ENCODE results near the gene ISG20. TPM values are rescaled to one million over a fixed set of nuclear protein-coding genes. Genes with fewer than 3 reads are reported as not detected.

ISG20 gene
- total RNA-seq, 1 donor from 2014 or later, result 15.9 TPM

DNA sequence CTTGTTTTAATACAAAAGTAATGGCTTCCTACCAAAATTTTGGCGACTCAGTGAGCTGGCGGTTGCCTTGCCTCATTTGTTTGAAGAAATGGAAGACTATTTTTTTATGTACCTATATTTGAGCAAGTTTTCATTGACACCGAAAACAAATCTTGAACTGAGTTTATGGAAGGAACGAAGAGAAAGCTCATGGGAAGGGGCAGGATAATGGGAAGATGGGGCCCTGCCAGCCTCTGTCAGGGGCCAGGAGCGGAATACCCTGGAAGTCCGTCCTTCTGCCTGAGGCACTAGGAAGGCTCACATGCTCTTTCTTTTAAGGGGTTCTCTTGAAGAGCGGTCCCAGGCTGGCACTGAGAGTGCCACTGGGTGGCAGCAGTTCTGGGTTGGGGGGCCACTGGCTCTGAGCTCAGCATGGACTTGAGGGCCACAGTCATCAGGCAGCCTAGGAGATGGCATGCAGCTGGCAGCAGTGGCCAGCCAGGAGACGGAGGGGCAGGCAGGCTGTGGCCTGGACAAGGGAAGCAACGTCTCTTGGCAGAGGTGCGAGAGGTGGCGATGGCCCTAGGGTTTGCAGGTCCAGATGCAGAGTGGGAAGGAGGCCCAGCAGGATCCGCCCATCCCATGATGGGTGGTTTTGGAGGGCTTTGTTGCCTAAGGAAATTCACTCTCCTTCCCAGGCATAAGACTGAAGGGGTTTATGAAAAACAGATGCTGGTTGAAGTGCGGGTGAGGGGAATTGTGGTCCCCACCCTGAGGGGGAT is 41.6 kb downstream of the ISG20 start:
- no peak for FAIRE-seq
- no peaks in the 10 kb centered on the region for H3K27me3 ChIP-seq (ENCODE audit: insufficient read depth, low read length)
- no peaks in the 10 kb centered on the region for H4K20me1 ChIP-seq (ENCODE audit: insufficient read depth, low read length)
- no peak overlapping the region for H2AFZ ChIP-seq (ENCODE audit: low read depth, low read length)
- Mint-ChIP-seq H3K36me3 (ENCODE audit: low read depth, unreplicated experiment) (peaks cover 2% of the 10 kb centered on the region), H3K9me3 (ENCODE audit: unreplicated experiment) (no peaks in the 10 kb centered on the region), H3K4me3 (ENCODE audit: unreplicated experiment) (no peak overlapping the region), H3K27me3 (ENCODE audit: low read depth, unreplicated experiment) (peaks cover 19% of the 10 kb centered on the region), H3K27ac (ENCODE audit: unreplicated experiment) (no peak overlapping the region), H3K4me1 (ENCODE audit: low read depth, unreplicated experiment) (no peaks in the 10 kb centered on the region)
- H3K9ac ChIP-seq (ENCODE audit: low read length), result no peak overlapping the region
- H3K9me3 ChIP-seq (ENCODE audit: insufficient read depth, low read depth, low read length), result peaks cover 3% of the 10 kb centered on the region
- H3K27ac ChIP-seq (ENCODE audit: low read depth, low read length), result no peak overlapping the region
- no peak for DNase-seq (ENCODE audit: low read depth)
- H3K4me2 ChIP-seq (ENCODE audit: low read length), result no peak overlapping the region
- H3K36me3 ChIP-seq (ENCODE audit: insufficient read depth, low read length), result no peaks in the 10 kb centered on the region
- no peaks in the 10 kb centered on the region for H3K79me2 ChIP-seq (ENCODE audit: insufficient read depth, low read length)
- H3K4me1 ChIP-seq (ENCODE audit: insufficient read depth, low read length), result no peaks in the 10 kb centered on the region
- TF ChIP-seq, protein P1, sequence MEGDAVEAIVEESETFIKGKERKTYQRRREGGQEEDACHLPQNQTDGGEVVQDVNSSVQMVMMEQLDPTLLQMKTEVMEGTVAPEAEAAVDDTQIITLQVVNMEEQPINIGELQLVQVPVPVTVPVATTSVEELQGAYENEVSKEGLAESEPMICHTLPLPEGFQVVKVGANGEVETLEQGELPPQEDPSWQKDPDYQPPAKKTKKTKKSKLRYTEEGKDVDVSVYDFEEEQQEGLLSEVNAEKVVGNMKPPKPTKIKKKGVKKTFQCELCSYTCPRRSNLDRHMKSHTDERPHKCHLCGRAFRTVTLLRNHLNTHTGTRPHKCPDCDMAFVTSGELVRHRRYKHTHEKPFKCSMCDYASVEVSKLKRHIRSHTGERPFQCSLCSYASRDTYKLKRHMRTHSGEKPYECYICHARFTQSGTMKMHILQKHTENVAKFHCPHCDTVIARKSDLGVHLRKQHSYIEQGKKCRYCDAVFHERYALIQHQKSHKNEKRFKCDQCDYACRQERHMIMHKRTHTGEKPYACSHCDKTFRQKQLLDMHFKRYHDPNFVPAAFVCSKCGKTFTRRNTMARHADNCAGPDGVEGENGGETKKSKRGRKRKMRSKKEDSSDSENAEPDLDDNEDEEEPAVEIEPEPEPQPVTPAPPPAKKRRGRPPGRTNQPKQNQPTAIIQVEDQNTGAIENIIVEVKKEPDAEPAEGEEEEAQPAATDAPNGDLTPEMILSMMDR (IDR thresholded peaks at IDR 0.05; ENCODE audit: insufficient read depth, low read depth, low read length), result no peak
- TF ChIP-seq EZH2 (IDR thresholded peaks at IDR 0.05; ENCODE audit: insufficient read depth, low read length), result no peak
- H3K4me3 ChIP-seq (ENCODE audit: insufficient read depth, low read depth, low read length), result no peak overlapping the region

DNA sequence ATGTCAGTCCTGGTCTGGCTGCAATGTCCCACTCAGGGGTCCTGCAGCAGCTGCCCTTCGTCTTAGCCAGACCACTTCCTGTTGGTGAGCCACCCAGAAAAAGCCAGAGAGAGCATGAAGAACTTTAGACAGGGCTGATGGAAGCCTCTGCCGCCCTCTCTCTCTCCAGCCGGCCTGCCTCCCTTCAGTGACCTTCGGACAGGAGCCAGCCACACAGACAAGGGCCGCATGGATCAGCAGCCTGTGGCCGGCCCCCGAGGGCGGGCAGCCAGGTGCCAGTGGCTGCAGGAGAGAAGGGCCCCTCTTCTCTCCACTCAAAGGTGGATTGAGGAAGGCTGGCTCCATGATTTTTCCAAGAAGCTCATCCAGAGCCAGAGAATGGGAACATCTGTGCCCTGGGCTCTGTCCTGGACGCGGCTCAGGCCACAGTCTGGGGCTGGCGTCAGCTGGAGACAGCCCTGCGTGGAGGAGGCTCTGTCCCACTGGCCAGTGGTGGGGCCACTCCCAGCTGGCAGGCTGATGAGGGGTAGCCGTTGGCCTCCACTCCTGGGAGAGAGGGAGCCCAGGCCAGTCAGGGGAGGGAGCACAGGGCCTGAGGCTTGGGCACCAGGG is 42.9 kb downstream of the ISG20 start:
- DNase-seq (ENCODE audit: low read depth), result no peak
- Histone ChIP-seq H3K79me2 (ENCODE audit: insufficient read depth, low read length) (no peaks in the 10 kb centered on the region), H3K36me3 (ENCODE audit: insufficient read depth, low read length) (no peaks in the 10 kb centered on the region), H3K4me1 (ENCODE audit: insufficient read depth, low read length) (no peaks in the 10 kb centered on the region), H3K4me3 (ENCODE audit: insufficient read depth, low read depth, low read length) (no peak overlapping the region), H3K27me3 (ENCODE audit: insufficient read depth, low read length) (no peaks in the 10 kb centered on the region), H3K4me2 (ENCODE audit: low read length) (no peak overlapping the region), H3K9me3 (ENCODE audit: insufficient read depth, low read depth, low read length) (peaks cover 3% of the 10 kb centered on the region), H3K27ac (ENCODE audit: low read depth, low read length) (no peak overlapping the region), H4K20me1 (ENCODE audit: insufficient read depth, low read length) (no peaks in the 10 kb centered on the region), H2AFZ (ENCODE audit: low read depth, low read length) (no peak overlapping the region), H3K9ac (ENCODE audit: low read length) (no peak overlapping the region)
- Mint-ChIP-seq H3K4me3 (ENCODE audit: unreplicated experiment) (no peak overlapping the region), H3K36me3 (ENCODE audit: low read depth, unreplicated experiment) (peaks cover 2% of the 10 kb centered on the region), H3K9me3 (ENCODE audit: unreplicated experiment) (no peaks in the 10 kb centered on the region), H3K4me1 (ENCODE audit: low read depth, unreplicated experiment) (no peaks in the 10 kb centered on the region), H3K27ac (ENCODE audit: unreplicated experiment) (no peak overlapping the region), H3K27me3 (ENCODE audit: low read depth, unreplicated experiment) (peaks cover 21% of the 10 kb centered on the region)
- TF ChIP-seq, protein P1 (IDR thresholded peaks at IDR 0.05; ENCODE audit: insufficient read depth, low read depth, low read length), result no peak
- no peak for TF ChIP-seq EZH2 (IDR thresholded peaks at IDR 0.05; ENCODE audit: insufficient read depth, low read length)
- no peak for FAIRE-seq

DNA sequence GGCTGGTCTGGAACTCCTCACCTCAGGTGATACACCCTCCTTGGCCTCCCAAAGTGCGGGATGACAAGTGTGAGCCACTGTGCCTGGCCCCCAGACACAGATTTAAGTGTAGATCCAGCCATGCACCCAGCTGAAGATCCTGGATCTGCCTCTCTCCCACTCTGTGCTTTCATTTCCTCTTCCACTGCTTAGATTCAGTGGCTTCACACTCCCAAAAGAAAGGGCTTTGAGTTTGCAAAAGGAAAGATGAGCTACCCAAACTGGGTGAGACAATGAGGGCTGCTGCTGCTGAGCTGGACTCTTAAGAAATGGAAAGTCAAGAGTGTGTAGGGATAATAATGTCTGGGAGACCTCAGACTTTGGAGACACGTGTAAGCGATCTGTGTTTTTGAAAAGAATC is 45.5 kb downstream of the ISG20 start:
- peaks cover 19% of the 10 kb centered on the region for H3K27me3 Mint-ChIP-seq (ENCODE audit: low read depth, unreplicated experiment)
- TF ChIP-seq, protein P1 (IDR thresholded peaks at IDR 0.05; ENCODE audit: insufficient read depth, low read depth, low read length), result no peak
- TF ChIP-seq EZH2 (IDR thresholded peaks at IDR 0.05; ENCODE audit: insufficient read depth, low read length), result no peak
- no peak overlapping the region for H3K4me3 ChIP-seq (ENCODE audit: insufficient read depth, low read depth, low read length)
- no peaks in the 10 kb centered on the region for H3K4me1 ChIP-seq (ENCODE audit: insufficient read depth, low read length)
- no peak for FAIRE-seq
- no peak for DNase-seq (ENCODE audit: low read depth)
- H3K9me3 Mint-ChIP-seq (ENCODE audit: unreplicated experiment), result peaks cover 14% of the 10 kb centered on the region
- H3K27ac Mint-ChIP-seq (ENCODE audit: unreplicated experiment), result no peak overlapping the region
- no peak overlapping the region for H3K4me2 ChIP-seq (ENCODE audit: low read length)
- H3K4me1 Mint-ChIP-seq (ENCODE audit: low read depth, unreplicated experiment), result no peaks in the 10 kb centered on the region
- no peak overlapping the region for H3K4me3 Mint-ChIP-seq (ENCODE audit: unreplicated experiment)
- H3K27me3 ChIP-seq (ENCODE audit: insufficient read depth, low read length), result peaks cover 9% of the 10 kb centered on the region
- H3K9me3 ChIP-seq (ENCODE audit: insufficient read depth, low read depth, low read length), result peaks cover 2% of the 10 kb centered on the region
- H3K36me3 ChIP-seq (ENCODE audit: insufficient read depth, low read length), result no peaks in the 10 kb centered on the region
- H3K9ac ChIP-seq (ENCODE audit: low read length), result no peak overlapping the region
- no peak overlapping the region for H3K27ac ChIP-seq (ENCODE audit: low read depth, low read length)
- no peaks in the 10 kb centered on the region for H4K20me1 ChIP-seq (ENCODE audit: insufficient read depth, low read length)
- H3K79me2 ChIP-seq (ENCODE audit: insufficient read depth, low read length), result no peaks in the 10 kb centered on the region
- H3K36me3 Mint-ChIP-seq (ENCODE audit: low read depth, unreplicated experiment), result no peaks in the 10 kb centered on the region
- H2AFZ ChIP-seq (ENCODE audit: low read depth, low read length), result no peak overlapping the region
